Psoas muscle (tissue), 8 donors: ENCODE results near the gene WDR49. TPM values are rescaled to one million over a fixed set of nuclear protein-coding genes. Genes with fewer than 3 reads are reported as not detected.

ENCODE experiments used
- ATAC-seq, 4 donors: fragments of 200-7000 bp; cut with Tn5 transposase; one replicate each; pipeline ENCODE4 v1.9.1; 2020; ENCODE audit warnings: moderate library complexity in 3 of 4, mild to moderate bottlenecking in 2 of 4
- DNase-seq, 2 donors: peaks; one replicate each; pipeline ENCODE4 v3.0.0-alpha.2; 2020
- H3K27ac ChIP-seq: fragments of 200-600 bp; one replicate; pipeline ENCODE4 v1.8.0; 2022
- H3K27me3 ChIP-seq, 3 donors: fragments of 200-600 bp in 1 of 3; one replicate each; pipeline versions ENCODE4 v1.6.1 to v1.8.0; 2013 to 2022; ENCODE audit warnings: low read length in 2 of 3, mild to moderate bottlenecking in 2 of 3, moderate library complexity in 1 of 3; ENCODE audit not compliant: insufficient read depth in 3 of 3
- H3K36me3 ChIP-seq, 2 donors: fragments of 200-600 bp in 1 of 2; one replicate each; pipeline versions ENCODE4 v1.6.1 to v1.8.0; 2013 to 2022; ENCODE audit warnings: low read depth in 1 of 2, mild to moderate bottlenecking in 1 of 2, moderate library complexity in 1 of 2; ENCODE audit not compliant: insufficient read depth in 1 of 2
- H3K4me1 ChIP-seq: fragments of 200-600 bp; one replicate; pipeline ENCODE4 v1.8.0; 2022
- H3K4me3 ChIP-seq: fragments of 200-600 bp; one replicate; pipeline ENCODE4 v1.8.0; 2022; ENCODE audit warnings: mild to moderate bottlenecking
- H3K9me3 ChIP-seq: fragments of 200-600 bp; one replicate; pipeline ENCODE4 v1.8.0; 2022
- CTCF ChIP-seq: fragments of 200-600 bp; IDR thresholded peaks from one replicate; pipeline ENCODE4 v1.8.0; 2022; ENCODE audit warnings: antibody characterized with exemption
- WGBS, 3 donors: extraction: QIAGEN DNeasy Blood & Tissue Kit; methylation state at CpG; one replicate each; pipeline versions ENCODE4 v1.1.6 to v1.1.7; 2013; 5-methylcytosine and 5-hydroxymethylcytosine counted together
- intact Hi-C, 2 donors: fragments of 100-400 bp; cut with DNase I; formaldehyde crosslinking; loops; one replicate each; pipeline versions ENCODE4 v1.11.0 to v1.14.2; 2022
- polyA plus RNA-seq, 3 donors: library from polyadenylated mRNA; stranded (reverse); fragments of 200-250 nt; gene quantifications; one replicate each; pipeline ENCODE4 v1.2.3, GENCODE V29; 2013
- total RNA-seq, 4 donors: library from RNA; stranded (reverse); fragmentation: NEBNext Ultra II Directional in 2 of 4; extraction: Animal tissue kit (Norgen Biotek cat#: 25700) in 2 of 4; gene quantifications; one replicate each; pipeline versions ENCODE4 v1.2.1 to v1.2.4, GENCODE V29; 2021 to 2023
- donor health status: healthy with polysubstance abuse.
- donor health status: DM: no; HTN: no; CAD: no; lungs with moderate emphysema.
- donor health status: Bipolar disorder and iron deficiency.
- donor health status: healthy.
- donor health status: DM: yes; HTN: yes; CAD: no.
- donor health status: DM: no; HTN: no; CAD: no.
- donor health status: DM: no; HTN: no; CAD: no.
- donor health status: DM: yes; HTN: yes; CAD: no.

The WDR49 gene
- total and polyA plus RNA-seq, 7 donors: 0.03 to 4.4 (median 0.61) TPM; not detected in 3

DNA sequence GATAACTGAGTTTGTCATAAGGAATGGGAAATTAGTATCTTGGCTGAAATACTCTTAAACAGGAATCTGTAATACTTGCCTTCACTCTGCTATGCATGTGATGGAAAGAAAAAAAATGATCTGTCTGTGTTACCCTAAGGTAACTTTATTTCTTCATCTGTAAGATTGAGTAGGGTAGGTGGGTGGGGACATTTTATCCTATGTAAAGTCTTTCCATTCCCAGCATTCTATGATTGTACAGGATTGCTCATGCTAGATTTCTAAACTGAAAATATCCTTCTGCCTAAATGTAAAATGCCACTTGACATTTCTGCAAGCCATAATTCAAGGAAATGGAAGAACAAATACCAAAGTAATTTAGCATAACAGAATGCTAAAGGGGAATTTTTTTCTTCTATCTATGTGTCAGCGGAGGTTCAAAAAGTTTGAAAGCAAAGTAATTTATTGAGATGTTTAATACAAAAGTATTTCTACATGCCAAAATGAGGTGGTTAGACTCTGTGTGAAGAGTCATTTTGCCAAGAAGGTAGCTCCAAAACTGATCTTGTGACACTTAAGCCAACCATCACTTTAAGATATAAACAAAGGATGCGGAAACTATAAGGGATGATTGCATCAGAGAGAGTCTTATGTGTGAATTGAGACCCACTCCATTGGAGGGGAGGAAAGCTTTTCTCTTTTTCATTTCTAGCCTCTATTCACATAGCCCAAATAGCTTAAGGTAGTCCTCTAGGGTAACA, 133.3 kb downstream of the WDR49 start:
- no peak for TF ChIP-seq CTCF
- intact Hi-C loops: no loop called here
- Histone ChIP-seq H3K4me3 (no peak overlapping the region), H3K27me3 (no peaks in the 10 kb centered on the region), H3K36me3 (no peaks in the 10 kb centered on the region), H3K27ac (no peak overlapping the region), H3K4me1 (no peaks in the 10 kb centered on the region), H3K9me3 (no peaks in the 10 kb centered on the region)
- no peak for ATAC-seq
- no peak for DNase-seq
- WGBS, 3 donors: 89 to 96% (median 94%) methylated on average over 2 of the region's 2 CpGs

DNA sequence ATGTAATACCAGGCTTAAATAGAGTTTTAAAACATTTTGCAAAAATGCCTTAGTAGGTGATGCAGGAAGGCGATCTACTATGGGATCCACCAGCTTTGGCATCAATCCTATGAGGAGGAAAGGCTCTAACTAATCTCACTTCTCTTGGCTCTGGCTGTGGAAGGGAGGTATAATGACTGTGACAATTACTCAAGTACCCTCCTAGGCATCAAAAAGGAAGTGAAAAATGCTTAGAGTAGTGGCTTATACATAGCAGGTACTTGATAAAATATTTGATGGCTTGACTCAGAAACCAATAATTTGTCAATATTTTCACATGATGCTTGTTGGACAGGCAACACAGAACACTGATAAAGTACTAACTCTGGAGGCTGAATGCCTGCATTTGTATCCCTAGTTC, 145.8 kb downstream of the WDR49 start:
- DNase-seq: no peak
- intact Hi-C loops: no loop called here
- Histone ChIP-seq H3K4me1 (no peaks in the 10 kb centered on the region), H3K27me3 (no peaks in the 10 kb centered on the region), H3K27ac (no peak overlapping the region), H3K9me3 (no peaks in the 10 kb centered on the region), H3K36me3 (no peaks in the 10 kb centered on the region), H3K4me3 (no peak overlapping the region)
- ATAC-seq: no peak
- WGBS, 3 donors: 84 to 97% (median 87%) methylated on average over 1 of the region's 1 CpG
- TF ChIP-seq CTCF: no peak

DNA sequence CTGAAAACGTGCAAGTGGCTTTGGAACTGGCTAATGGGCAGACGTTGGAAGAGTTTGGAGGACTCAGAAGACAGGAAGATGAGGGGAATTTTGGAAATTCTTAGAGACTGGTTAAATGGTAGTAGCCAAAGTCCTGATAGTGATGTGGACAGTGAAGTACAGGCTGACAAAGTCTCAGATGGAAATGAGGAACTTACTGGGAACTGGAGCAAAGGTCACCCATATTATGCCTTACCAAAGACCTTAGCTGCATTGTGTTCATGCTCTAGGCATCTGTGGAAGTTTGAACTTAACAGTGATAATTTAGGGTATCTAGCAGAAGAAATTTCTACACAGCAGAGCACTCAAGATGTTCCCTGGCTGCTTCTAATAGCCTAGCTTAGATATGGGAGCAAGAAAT, 151.3 kb downstream of the WDR49 start:
- 61 to 77% (median 75%) methylated on average over 2 of the region's 2 CpGs for WGBS, 3 donors
- DNase-seq (no peak), ATAC-seq (no peak)
- Histone ChIP-seq H3K4me3 (no peak overlapping the region), H3K9me3 (no peaks in the 10 kb centered on the region), H3K36me3 (no peaks in the 10 kb centered on the region), H3K4me1 (no peaks in the 10 kb centered on the region), H3K27me3 (no peaks in the 10 kb centered on the region), H3K27ac (no peak overlapping the region)
- no peak for TF ChIP-seq CTCF
- intact Hi-C loops: no loop called here

DNA sequence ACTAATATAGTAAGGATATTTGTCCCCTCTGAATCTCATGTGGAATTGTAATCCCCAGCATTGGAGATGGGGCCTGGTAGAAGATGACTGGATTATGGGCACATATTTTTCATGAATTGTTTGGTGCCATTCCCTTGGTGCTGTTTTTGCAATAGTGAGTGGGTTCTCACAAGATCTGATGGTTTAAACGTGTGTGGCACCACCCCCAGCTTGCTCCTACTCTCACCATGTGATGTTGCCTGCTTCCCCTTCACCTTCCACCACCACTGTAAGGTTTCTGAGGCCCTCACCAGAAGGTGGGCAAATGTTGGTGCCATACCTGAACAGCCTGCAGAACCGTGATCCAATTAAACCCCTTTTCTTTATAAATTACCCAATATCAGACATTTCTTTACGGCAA, 151.8 kb downstream of the WDR49 start:
- intact Hi-C loops: no loop called here
- WGBS, 3 donors: 75 to 79% (median 77%) methylated on average over 3 of the region's 3 CpGs
- ATAC-seq: no peak

More for the DNA sequence above, 151.8 kb downstream of the WDR49 start:
- TF ChIP-seq CTCF: no peak
- Histone ChIP-seq H3K27me3 (no peaks in the 10 kb centered on the region), H3K9me3 (no peaks in the 10 kb centered on the region), H3K4me1 (no peaks in the 10 kb centered on the region), H3K36me3 (no peaks in the 10 kb centered on the region), H3K4me3 (no peak overlapping the region), H3K27ac (no peak overlapping the region)
- no peak for DNase-seq
